CD4-positive, alpha-beta T cell (primary cell): Measurements from ENCODE around the gene FOSL2. TPM values are rescaled to one million over a fixed set of nuclear protein-coding genes. Genes with fewer than 3 reads are reported as not detected.

ENCODE experiments used
- ATAC-seq: fragments of 200-7000 bp; cut with Tn5 transposase; one replicate; pipeline ENCODE4 v1.10.0; 2022; ENCODE audit warnings: mild to moderate bottlenecking; ENCODE audit not compliant: poor library complexity
- CTCF ChIA-PET: fragments of 350-600 bp; sonication (Branson Sonifier 250); formaldehyde crosslinking; loops from one replicate; lab custom pipeline; 2021; ENCODE audit warnings: antibody characterized with exemption, inconsistent platforms; lab: Charles Lee
- POLR2A ChIA-PET: fragments of 350-600 bp; sonication (Branson Sonifier 250); formaldehyde crosslinking; loops from one replicate; lab custom pipeline; 2021; ENCODE audit warnings: antibody characterized with exemption, inconsistent platforms; lab: Charles Lee
- DNase-seq, 14 experiments: peaks; one replicate each; pipeline ENCODE4 v3.0.0-alpha.2; 2013 to 2020; ENCODE audit warnings: mixed read lengths in 2 of 14
- H3K27ac ChIP-seq, 2 donors: one replicate each; pipeline versions ENCODE4 v1.5.1 to v1.7.0; 2013; ENCODE audit warnings: low read length in 2 of 2, low read depth in 1 of 2, mild to moderate bottlenecking in 1 of 2
- H3K27me3 ChIP-seq, 2 experiments: 1 replicate in 1 of 2; 2 replicates in 1 of 2; pipeline versions ENCODE4 v1.6.1 to v1.7.0; 2013; ENCODE audit warnings: low read length in 2 of 2, control low read depth in 1 of 2, mild to moderate bottlenecking in 1 of 2, moderate library complexity in 1 of 2; ENCODE audit not compliant: insufficient read depth in 2 of 2, control insufficient read depth in 1 of 2
- H3K36me3 ChIP-seq: one replicate; pipeline ENCODE4 v1.6.1; 2013; ENCODE audit warnings: low read length, control low read depth; ENCODE audit not compliant: insufficient read depth
- H3K4me1 ChIP-seq: one replicate; pipeline ENCODE4 v1.6.1; 2013; ENCODE audit warnings: low read length, control low read depth; ENCODE audit not compliant: insufficient read depth
- H3K4me3 ChIP-seq: one replicate; pipeline ENCODE4 v1.5.1; 2013; ENCODE audit warnings: mild to moderate bottlenecking, low read length, moderate library complexity
- H3K9me3 ChIP-seq, 2 experiments: 1 replicate in 1 of 2; 2 replicates in 1 of 2; pipeline versions ENCODE4 v1.6.1 to v1.7.0; 2013; ENCODE audit warnings: low read length in 2 of 2, mild to moderate bottlenecking in 2 of 2, control low read depth in 1 of 2, moderate library complexity in 1 of 2; ENCODE audit not compliant: control insufficient read depth in 1 of 2, insufficient read depth in 1 of 2
- H3K27ac Mint-ChIP-seq: one replicate; pipeline ENCODE4 v1.8.0; 2020; ENCODE audit warnings: mixed read lengths
- H3K27me3 Mint-ChIP-seq: one replicate; pipeline ENCODE4 v1.8.0; 2021; ENCODE audit warnings: mixed read lengths
- H3K36me3 Mint-ChIP-seq: one replicate; pipeline ENCODE4 v1.8.0; 2021; ENCODE audit warnings: low read depth, mixed read lengths
- H3K4me1 Mint-ChIP-seq: one replicate; pipeline ENCODE4 v1.8.0; 2021; ENCODE audit warnings: low read depth, mixed read lengths
- H3K4me3 Mint-ChIP-seq: one replicate; pipeline ENCODE4 v1.8.0; 2020; ENCODE audit warnings: mild to moderate bottlenecking, mixed read lengths
- H3K9me3 Mint-ChIP-seq: one replicate; pipeline ENCODE4 v1.8.0; 2020; ENCODE audit warnings: mixed read lengths
- CTCF ChIP-seq: fragments of 200-600 bp; IDR thresholded peaks from one replicate; pipeline ENCODE4 v1.8.0; 2022; ENCODE audit warnings: antibody characterized with exemption, mild to moderate bottlenecking
- intact Hi-C, 2 experiments: fragments of 100-400 bp; cut with DNase I in 1 of 2; cut with micrococcal nuclease in 1 of 2; formaldehyde crosslinking; loops; one replicate each; pipeline versions ENCODE4 v1.15.1 to v1.9.0; 2023 to 2025; cut with DNase I, micrococcal nuclease
- total RNA-seq, 174 experiments: library from RNA in 2 of 174; stranded (reverse) in 2 of 174; gene quantifications; one replicate each; pipeline ENCODE4 v1.2.3 and lab custom pipeline; 2021 to 2026

FOSL2 gene
- total RNA-seq, 2 experiments from 2014 or later = 152 to 155 TPM

- DNase-seq = peak in 2 of 14 experiments; percentile 34 to 45
- intact Hi-C loops = no loop called here
These were observed 32.3 kb downstream of the FOSL2 start for GRCh38 chr2:28424799-28425463.

DNA sequence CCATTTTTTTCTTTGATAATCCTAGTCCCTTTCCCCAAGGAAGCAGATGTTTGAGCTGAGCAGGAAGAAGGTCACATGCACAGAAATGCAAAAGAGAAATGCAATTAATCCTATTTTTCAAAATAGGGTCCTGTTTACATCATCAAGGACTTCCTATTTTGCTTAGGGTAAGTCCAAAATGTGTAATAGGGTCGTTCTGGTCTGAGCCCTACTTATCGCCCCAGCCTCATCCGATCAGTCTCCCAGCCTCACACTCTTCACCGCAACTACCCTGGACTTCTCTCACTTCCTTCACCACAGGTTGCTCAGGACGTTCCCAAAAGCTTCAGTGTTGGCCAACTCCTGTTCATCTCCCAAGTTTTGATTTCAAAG lies 32.8 kb downstream of the FOSL2 start:
- CTCF ChIA-PET = no interaction called here

More at GRCh38 chr2:28424799-28425463, 32.3 kb downstream of the FOSL2 start:
- ChIA-PET CTCF (interaction anchor here (0.6 kb wide), 1 partner anchor 214 kb away, joined by 3 read pairs; no protein-coding TSS in a partner anchor), POLR2A (interaction anchor here (0.7 to 1.5 kb wide), 3 partner anchors 14 to 32 kb away, joined by 3 read pairs; partner anchors contain the start of gene FOSL2)
- no peaks in the 10 kb centered on the region for H3K9me3 ChIP-seq
- peaks cover 35% of the 10 kb centered on the region for H3K4me1 ChIP-seq
- H3K4me3 Mint-ChIP-seq = no peak overlapping the region
- no peaks in the 10 kb centered on the region for H3K9me3 Mint-ChIP-seq
- H3K4me1 Mint-ChIP-seq = peaks cover 42% of the 10 kb centered on the region
- H3K27ac ChIP-seq = peak overlapping the region; percentile 42 to 67
- no peaks in the 10 kb centered on the region for H3K27me3 Mint-ChIP-seq
- H3K27me3 ChIP-seq = no peaks in the 10 kb centered on the region
- no peaks in the 10 kb centered on the region for H3K36me3 Mint-ChIP-seq
- no peak overlapping the region for H3K4me3 ChIP-seq
- H3K36me3 ChIP-seq = no peaks in the 10 kb centered on the region
- no peak for TF ChIP-seq CTCF
- H3K27ac Mint-ChIP-seq = peak overlapping the region; percentile 82
- ATAC-seq = no peak

GRCh38 chr2:28427741-28428415 lies 35.2 kb downstream of the FOSL2 start:
- H3K27me3 Mint-ChIP-seq = no peaks in the 10 kb centered on the region
- peaks cover 46% of the 10 kb centered on the region for H3K4me1 ChIP-seq

More for the DNA sequence above, 32.8 kb downstream of the FOSL2 start:
- intact Hi-C loops = no loop called here
- Histone ChIP-seq H3K4me3 (no peak overlapping the region), H3K27me3 (no peaks in the 10 kb centered on the region), H3K36me3 (no peaks in the 10 kb centered on the region), H3K4me1 (peaks cover 39% of the 10 kb centered on the region), H3K9me3 (no peaks in the 10 kb centered on the region), H3K27ac (no peak overlapping the region)
- ATAC-seq = no peak
- no peak overlapping the region for H3K4me3 Mint-ChIP-seq
- H3K4me1 Mint-ChIP-seq = peaks cover 42% of the 10 kb centered on the region
- no peak for TF ChIP-seq CTCF
- DNase-seq = peak in 2 of 14 experiments; percentile 37 to 44
- no peaks in the 10 kb centered on the region for H3K9me3 Mint-ChIP-seq
- H3K27me3 Mint-ChIP-seq = no peaks in the 10 kb centered on the region
- H3K36me3 Mint-ChIP-seq = no peaks in the 10 kb centered on the region
- H3K27ac Mint-ChIP-seq = peak overlapping the region; percentile 82
- POLR2A ChIA-PET = interaction anchor here (0.8 to 1.5 kb wide), 2 partner anchors 15 to 16 kb away, joined by 3 read pairs; no protein-coding TSS in a partner anchor

More at GRCh38 chr2:28427741-28428415, 35.2 kb downstream of the FOSL2 start:
- no peak overlapping the region for H3K4me3 Mint-ChIP-seq
- ChIA-PET CTCF (no interaction called here), POLR2A (no interaction called here)
- no peak overlapping the region for H3K4me3 ChIP-seq
- intact Hi-C loops = no loop called here
- no peaks in the 10 kb centered on the region for H3K9me3 Mint-ChIP-seq
- H3K36me3 Mint-ChIP-seq = no peaks in the 10 kb centered on the region
- peaks cover 33% of the 10 kb centered on the region for H3K4me1 Mint-ChIP-seq
- H3K27ac Mint-ChIP-seq = no peak overlapping the region
- H3K36me3 ChIP-seq = no peaks in the 10 kb centered on the region
- DNase-seq = peak in 1 of 14 experiments; percentile 11
- H3K9me3 ChIP-seq = no peaks in the 10 kb centered on the region
- no peak for ATAC-seq
- no peaks in the 10 kb centered on the region for H3K27me3 ChIP-seq
- no peak overlapping the region for H3K27ac ChIP-seq
- TF ChIP-seq CTCF = no peak
